Measurements from ENCODE around the gene TRIM32.

- TF ChIP-seq, protein P1, sequence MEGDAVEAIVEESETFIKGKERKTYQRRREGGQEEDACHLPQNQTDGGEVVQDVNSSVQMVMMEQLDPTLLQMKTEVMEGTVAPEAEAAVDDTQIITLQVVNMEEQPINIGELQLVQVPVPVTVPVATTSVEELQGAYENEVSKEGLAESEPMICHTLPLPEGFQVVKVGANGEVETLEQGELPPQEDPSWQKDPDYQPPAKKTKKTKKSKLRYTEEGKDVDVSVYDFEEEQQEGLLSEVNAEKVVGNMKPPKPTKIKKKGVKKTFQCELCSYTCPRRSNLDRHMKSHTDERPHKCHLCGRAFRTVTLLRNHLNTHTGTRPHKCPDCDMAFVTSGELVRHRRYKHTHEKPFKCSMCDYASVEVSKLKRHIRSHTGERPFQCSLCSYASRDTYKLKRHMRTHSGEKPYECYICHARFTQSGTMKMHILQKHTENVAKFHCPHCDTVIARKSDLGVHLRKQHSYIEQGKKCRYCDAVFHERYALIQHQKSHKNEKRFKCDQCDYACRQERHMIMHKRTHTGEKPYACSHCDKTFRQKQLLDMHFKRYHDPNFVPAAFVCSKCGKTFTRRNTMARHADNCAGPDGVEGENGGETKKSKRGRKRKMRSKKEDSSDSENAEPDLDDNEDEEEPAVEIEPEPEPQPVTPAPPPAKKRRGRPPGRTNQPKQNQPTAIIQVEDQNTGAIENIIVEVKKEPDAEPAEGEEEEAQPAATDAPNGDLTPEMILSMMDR (IDR thresholded peaks at IDR 0.05; ENCODE audit: insufficient read depth, low read depth, low read length) = no peak
- TF ChIP-seq EZH2 (IDR thresholded peaks at IDR 0.05; ENCODE audit: insufficient read depth, low read length) = no peak
Measured at GRCh38 chr9:116674210-116674980, 12.7 kb upstream of the TRIM32 start.

Measured in astrocyte (in vitro differentiated cells and primary cell).